ENCODE results near the gene STK4.

DNA sequence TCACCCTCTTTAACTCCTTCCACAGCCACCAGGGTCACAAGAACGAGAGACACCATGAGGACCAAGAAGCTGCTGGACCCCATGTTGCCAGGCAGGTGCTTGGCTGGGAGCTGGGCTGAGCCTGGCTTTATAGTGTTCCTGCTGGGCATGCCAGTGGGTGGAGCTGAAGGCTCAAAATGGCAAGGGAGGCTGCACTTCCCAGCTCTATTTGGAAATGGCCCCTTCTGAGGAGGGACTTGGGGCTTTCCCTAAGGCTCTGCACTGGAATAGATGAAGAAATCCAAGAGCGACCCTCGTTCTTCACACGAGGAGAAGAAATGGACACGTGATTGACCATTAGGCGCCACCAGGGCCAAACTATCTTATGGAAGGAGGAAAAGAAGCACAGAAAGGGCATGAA, 158.1 kb downstream of the STK4 start, which contains the start of gene WFDC12:
- TF ChIP-seq, protein P1, sequence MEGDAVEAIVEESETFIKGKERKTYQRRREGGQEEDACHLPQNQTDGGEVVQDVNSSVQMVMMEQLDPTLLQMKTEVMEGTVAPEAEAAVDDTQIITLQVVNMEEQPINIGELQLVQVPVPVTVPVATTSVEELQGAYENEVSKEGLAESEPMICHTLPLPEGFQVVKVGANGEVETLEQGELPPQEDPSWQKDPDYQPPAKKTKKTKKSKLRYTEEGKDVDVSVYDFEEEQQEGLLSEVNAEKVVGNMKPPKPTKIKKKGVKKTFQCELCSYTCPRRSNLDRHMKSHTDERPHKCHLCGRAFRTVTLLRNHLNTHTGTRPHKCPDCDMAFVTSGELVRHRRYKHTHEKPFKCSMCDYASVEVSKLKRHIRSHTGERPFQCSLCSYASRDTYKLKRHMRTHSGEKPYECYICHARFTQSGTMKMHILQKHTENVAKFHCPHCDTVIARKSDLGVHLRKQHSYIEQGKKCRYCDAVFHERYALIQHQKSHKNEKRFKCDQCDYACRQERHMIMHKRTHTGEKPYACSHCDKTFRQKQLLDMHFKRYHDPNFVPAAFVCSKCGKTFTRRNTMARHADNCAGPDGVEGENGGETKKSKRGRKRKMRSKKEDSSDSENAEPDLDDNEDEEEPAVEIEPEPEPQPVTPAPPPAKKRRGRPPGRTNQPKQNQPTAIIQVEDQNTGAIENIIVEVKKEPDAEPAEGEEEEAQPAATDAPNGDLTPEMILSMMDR (conservative IDR thresholded peaks at IDR 0.05): no peak
- TF ChIP-seq EZH2 (IDR thresholded peaks at IDR 0.05; ENCODE audit: low read depth): no peak
